DND-41 (cell line): ENCODE data around the gene UBQLN1.

ENCODE experiments used
- CTCF ChIP-seq: IDR thresholded peaks from 2 replicates; pipeline ENCODE4 v1.5.1; 2012; ENCODE audit warnings: borderline replicate concordance, low read length, moderate library complexity, mild to moderate bottlenecking; ENCODE audit not compliant: poor library complexity, severe bottlenecking; ENCODE audit errors: extremely low read depth
- EZH2 ChIP-seq: IDR thresholded peaks from 3 replicates; pipeline ENCODE4 v1.6.1; 2012; ENCODE audit warnings: borderline replicate concordance, low read depth, mild to moderate bottlenecking, moderate library complexity, low read length, inconsistent platforms; ENCODE audit not compliant: severe bottlenecking

DNA sequence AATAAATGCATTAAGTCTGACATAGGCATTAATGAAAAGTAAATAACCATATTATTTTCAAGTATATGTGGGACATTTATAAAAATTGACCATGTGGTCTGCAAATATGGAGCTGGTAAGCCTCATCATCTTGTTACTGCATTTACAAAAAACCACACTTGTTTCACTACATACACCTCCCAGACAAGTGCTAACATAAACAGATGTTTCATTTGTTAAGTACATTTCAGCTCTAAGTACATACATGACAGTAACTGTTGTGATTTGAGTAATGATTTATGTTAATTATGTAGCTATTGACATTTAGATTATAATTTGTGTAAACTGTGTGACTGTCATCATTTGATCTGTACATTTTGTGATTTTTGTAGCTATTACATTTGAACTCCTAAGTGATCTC lies 70.9 kb downstream of the UBQLN1 start:
- TF ChIP-seq EZH2 (no peak), CTCF (no peak)
